Muscle of back (tissue), 11 donors: ENCODE measurements around the gene CYSRT1. TPM values are rescaled to one million over a fixed set of nuclear protein-coding genes. Genes with fewer than 3 reads are reported as not detected.

Experiments
- DNase-seq, 3 donors: peaks; one replicate each; pipeline versions ENCODE4 v3.0.0 to v3.0.0-alpha.2; 2013
- polyA plus RNA-seq, 10 donors: library from polyadenylated mRNA; unstranded; fragments of 120-200 nt; gene quantifications; one replicate each; pipeline ENCODE4 v1.2.1, GENCODE V29; 2013; ENCODE audit not compliant: insufficient read length in 10 of 10

CYSRT1 gene
- polyA plus RNA-seq, 10 donors: 0.93 to 3.3 (median 2.0) TPM

- no peak for DNase-seq
These were observed 46.1 kb downstream of the CYSRT1 start for GRCh38 chr9:137270929-137271695.

DNA sequence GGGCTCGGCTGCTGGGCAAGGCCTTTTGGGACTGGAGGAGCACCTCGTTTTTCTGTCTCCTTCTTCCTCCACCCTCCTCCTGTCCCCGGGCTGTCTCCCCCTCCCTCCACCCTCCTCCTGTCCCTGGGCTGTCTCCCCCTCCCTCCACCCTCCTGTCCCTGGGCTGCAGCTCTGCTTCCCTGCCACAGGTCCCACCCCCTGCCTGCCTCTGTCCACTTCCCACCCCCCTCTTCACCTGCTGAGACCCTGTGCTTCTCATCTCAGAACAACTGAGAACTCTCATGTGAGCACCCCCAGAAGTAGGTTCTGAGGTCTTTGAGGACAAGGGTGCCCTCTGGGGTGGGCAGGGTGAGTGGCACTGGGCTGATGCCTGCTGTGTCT lies 46.7 kb downstream of the CYSRT1 start:
- DNase-seq: no peak

GRCh38 chr9:137272241-137273094 lies 47.5 kb downstream of the CYSRT1 start:
- no peak for DNase-seq

- no peak for DNase-seq
These were observed 48.1 kb downstream of the CYSRT1 start for GRCh38 chr9:137273095-137273490.

- no peak for DNase-seq
These were observed 48.8 kb downstream of the CYSRT1 start for GRCh38 chr9:137273611-137274320.

DNA sequence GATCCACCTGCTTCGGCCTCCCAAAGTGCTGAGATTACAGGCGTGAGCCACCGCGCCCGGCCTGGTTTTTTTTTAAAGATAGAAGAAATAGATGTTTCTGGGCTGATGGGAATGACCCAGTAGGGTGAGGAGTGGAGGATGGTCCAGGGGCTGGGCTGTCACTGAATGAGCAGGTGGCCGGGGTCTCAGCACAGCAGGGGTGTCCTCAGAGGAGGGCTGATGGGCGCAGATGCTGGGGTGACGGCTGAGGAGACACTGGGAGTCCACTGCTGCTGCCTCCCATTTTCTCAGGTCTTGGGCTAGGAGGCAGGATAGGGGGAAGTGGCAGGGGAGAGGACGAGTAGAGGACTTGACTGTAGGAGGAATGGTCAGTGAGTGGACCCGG lies 50.2 kb downstream of the CYSRT1 start:
- DNase-seq: no peak

Other genes starting within 250 kb of the CYSRT1 start
- gene PTGDS, start 247.7 kb upstream of the CYSRT1 start, polyA plus RNA-seq: 10 to 100 TPM in 8 of 10 donors, 1 to 10 TPM in 2; 2.3 to 36.3 (median 17.1) TPM
- gene LCNL1, start 242.2 kb upstream of the CYSRT1 start, polyA plus RNA-seq: 1 to 10 TPM in 3 of 10 donors, under 1 TPM in 7; 0.14 to 1.1 (median 0.66) TPM
- 10 to 100 TPM; 11.8 to 28.5 (median 21.6) TPM for gene PAXX, start 232.8 kb upstream of the CYSRT1 start, polyA plus RNA-seq
- 1 to 10 TPM in 2 of 10 donors, under 1 TPM in 6, not detected in 2; 0.28 to 4.7 (median 0.54) TPM for gene CLIC3, start 228.6 kb upstream of the CYSRT1 start, polyA plus RNA-seq
- 10 to 100 TPM; 11.5 to 18.7 (median 16.7) TPM for gene ABCA2, start 196.9 kb upstream of the CYSRT1 start, polyA plus RNA-seq
- gene FUT7, start 193.1 kb upstream of the CYSRT1 start, polyA plus RNA-seq: under 1 TPM in 4 of 10 donors, not detected in 6; 0.10 to 0.48 (median 0.12) TPM
- 10 to 100 TPM; 28.5 to 53.0 (median 38.4) TPM for gene NPDC1, start 179.0 kb upstream of the CYSRT1 start, polyA plus RNA-seq
- gene ENTPD2, start 171.1 kb upstream of the CYSRT1 start, polyA plus RNA-seq: 10 to 100 TPM in 6 of 10 donors, 1 to 10 TPM in 4; 7.5 to 16.5 (median 12.1) TPM
- gene SAPCD2, start 154.6 kb upstream of the CYSRT1 start, polyA plus RNA-seq: 1 to 10 TPM; 1.9 to 7.1 (median 3.9) TPM
- gene UAP1L1, start 147.7 kb upstream of the CYSRT1 start, polyA plus RNA-seq: 1 to 10 TPM; 1.5 to 3.0 (median 2.0) TPM
- gene MAN1B1, start 138.2 kb upstream of the CYSRT1 start, polyA plus RNA-seq: 10 to 100 TPM; 31.3 to 54.4 (median 41.1) TPM
- gene DPP7, start 110.4 kb upstream of the CYSRT1 start, polyA plus RNA-seq: 10 to 100 TPM; 21.9 to 43.1 (median 28.8) TPM
- gene GRIN1, start 86.0 kb upstream of the CYSRT1 start, polyA plus RNA-seq: under 1 TPM in 2 of 10 donors, not detected in 8; 0.07 TPM
- not detected for gene LRRC26, start 55.1 kb upstream of the CYSRT1 start, polyA plus RNA-seq
- gene TMEM210, start 53.1 kb upstream of the CYSRT1 start, polyA plus RNA-seq: not detected
- 10 to 100 TPM; 21.2 to 36.5 (median 29.2) TPM for gene ANAPC2, start 36.6 kb upstream of the CYSRT1 start, polyA plus RNA-seq
- gene SSNA1, start 36.5 kb upstream of the CYSRT1 start, polyA plus RNA-seq: 10 to 100 TPM; 38.2 to 72.0 (median 49.6) TPM
- 10 to 100 TPM in 2 of 10 donors, 1 to 10 TPM in 8; 5.8 to 10.9 (median 7.8) TPM for gene TPRN, start 24.4 kb upstream of the CYSRT1 start, polyA plus RNA-seq
- 10 to 100 TPM; 30.3 to 36.7 (median 32.2) TPM for gene TMEM203, start 19.5 kb upstream of the CYSRT1 start, polyA plus RNA-seq
- 10 to 100 TPM in 1 of 10 donors, 1 to 10 TPM in 9; 3.8 to 10.6 (median 6.9) TPM for gene NDOR1, start 19.5 kb upstream of the CYSRT1 start, polyA plus RNA-seq
- gene RNF208, start 2.9 kb upstream of the CYSRT1 start, polyA plus RNA-seq: 1 to 10 TPM; 1.8 to 4.5 (median 2.4) TPM
- gene RNF224, start 2.3 kb downstream of the CYSRT1 start, polyA plus RNA-seq: 1 to 10 TPM in 7 of 10 donors, under 1 TPM in 3; 0.80 to 3.4 (median 1.5) TPM
- gene SLC34A3, start 5.7 kb downstream of the CYSRT1 start, polyA plus RNA-seq: 1 to 10 TPM in 5 of 10 donors, under 1 TPM in 5; 0.29 to 2.0 (median 0.89) TPM
- 100 to 1,000 TPM; 125 to 258 (median 160) TPM for gene TUBB4B, start 16.1 kb downstream of the CYSRT1 start, polyA plus RNA-seq
- gene STPG3, start 26.1 kb downstream of the CYSRT1 start, polyA plus RNA-seq: under 1 TPM in 7 of 10 donors, not detected in 3; 0.16 to 0.62 (median 0.32) TPM
- gene NELFB, start 30.2 kb downstream of the CYSRT1 start, polyA plus RNA-seq: 10 to 100 TPM; 39.3 to 55.4 (median 45.0) TPM
- 1 to 10 TPM; 3.9 to 7.8 (median 5.6) TPM for gene TOR4A, start 52.6 kb downstream of the CYSRT1 start, polyA plus RNA-seq
- 1 to 10 TPM; 2.9 to 7.5 (median 4.8) TPM for gene NRARP, start 77.1 kb downstream of the CYSRT1 start, polyA plus RNA-seq
- 10 to 100 TPM in 3 of 10 donors, 1 to 10 TPM in 7; 8.2 to 14.1 (median 9.3) TPM for gene EXD3, start 198.0 kb downstream of the CYSRT1 start, polyA plus RNA-seq
- 1 to 10 TPM; 1.1 to 2.6 (median 1.9) TPM for gene NOXA1, start 198.2 kb downstream of the CYSRT1 start, polyA plus RNA-seq
- gene ENTPD8, start 216.2 kb downstream of the CYSRT1 start, polyA plus RNA-seq: under 1 TPM; 0.17 to 0.71 (median 0.32) TPM
- gene NSMF, start 234.2 kb downstream of the CYSRT1 start, polyA plus RNA-seq: 10 to 100 TPM; 17.1 to 30.9 (median 20.2) TPM